ENCODE results near the gene TCF3. TPM values are rescaled to one million over a fixed set of nuclear protein-coding genes. Genes with fewer than 3 reads are reported as not detected.

TCF3 gene
- total RNA-seq, 6 experiments from 2014 or later = 11.0 to 30.1 (median 15.9) TPM

DNA sequence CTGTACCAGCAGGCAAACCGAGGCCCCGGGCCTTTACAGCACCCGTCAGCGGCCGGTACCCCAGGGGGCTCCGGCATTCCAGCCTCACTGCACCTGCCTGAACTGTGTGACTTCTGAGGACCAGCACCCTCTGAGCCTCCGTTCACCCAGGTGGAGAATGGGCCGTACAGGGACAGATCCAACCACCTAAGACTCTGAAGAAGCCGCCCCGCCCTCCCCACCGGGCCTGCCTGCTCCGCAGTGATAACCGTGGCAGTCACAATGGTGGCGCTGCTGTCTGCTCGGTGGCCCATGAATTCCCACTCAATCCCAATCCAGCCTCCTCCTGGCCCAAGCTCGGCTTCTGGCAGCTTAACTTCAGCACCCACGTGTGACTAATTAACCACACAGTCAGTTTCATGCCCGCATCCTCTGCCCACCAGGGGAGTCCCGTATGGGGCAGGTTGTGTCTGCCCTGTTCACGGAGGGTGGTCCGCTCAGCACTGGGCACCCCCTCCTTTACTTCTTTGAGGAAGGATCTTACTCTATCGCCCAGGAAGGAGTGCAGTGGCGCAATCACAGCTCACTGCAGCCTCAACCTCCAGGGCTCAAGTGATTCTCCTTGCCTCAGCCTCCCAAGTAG is 3.4 kb downstream of the TCF3 start:
- no peak overlapping the region for H3K4me3 ChIP-seq
- intact Hi-C loops (cut with DNase I) = no loop called here
- no peaks in the 10 kb centered on the region for H3K9me3 ChIP-seq
- WGBS (ENCODE audit: insufficient coverage, low coverage, low lambda C conversion rate, missing lambda C conversion rate) = no CpG with 5 or more reads among the region's 23 CpGs
- ATAC-seq = no peak
- H3K4me1 ChIP-seq = peaks cover 0 to 4% (median 0%) of the 10 kb centered on the region in 4 donors
- H3K27me3 ChIP-seq = no peaks in the 10 kb centered on the region
- H3K36me3 ChIP-seq = no peaks in the 10 kb centered on the region
- DNase-seq = no peak
- TF ChIP-seq, protein P1, sequence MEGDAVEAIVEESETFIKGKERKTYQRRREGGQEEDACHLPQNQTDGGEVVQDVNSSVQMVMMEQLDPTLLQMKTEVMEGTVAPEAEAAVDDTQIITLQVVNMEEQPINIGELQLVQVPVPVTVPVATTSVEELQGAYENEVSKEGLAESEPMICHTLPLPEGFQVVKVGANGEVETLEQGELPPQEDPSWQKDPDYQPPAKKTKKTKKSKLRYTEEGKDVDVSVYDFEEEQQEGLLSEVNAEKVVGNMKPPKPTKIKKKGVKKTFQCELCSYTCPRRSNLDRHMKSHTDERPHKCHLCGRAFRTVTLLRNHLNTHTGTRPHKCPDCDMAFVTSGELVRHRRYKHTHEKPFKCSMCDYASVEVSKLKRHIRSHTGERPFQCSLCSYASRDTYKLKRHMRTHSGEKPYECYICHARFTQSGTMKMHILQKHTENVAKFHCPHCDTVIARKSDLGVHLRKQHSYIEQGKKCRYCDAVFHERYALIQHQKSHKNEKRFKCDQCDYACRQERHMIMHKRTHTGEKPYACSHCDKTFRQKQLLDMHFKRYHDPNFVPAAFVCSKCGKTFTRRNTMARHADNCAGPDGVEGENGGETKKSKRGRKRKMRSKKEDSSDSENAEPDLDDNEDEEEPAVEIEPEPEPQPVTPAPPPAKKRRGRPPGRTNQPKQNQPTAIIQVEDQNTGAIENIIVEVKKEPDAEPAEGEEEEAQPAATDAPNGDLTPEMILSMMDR (IDR thresholded peaks at IDR 0.05) = no peak
- no peak for TF ChIP-seq POLR2A (IDR thresholded peaks at IDR 0.05)
- no peak overlapping the region for H3K27ac ChIP-seq

DNA sequence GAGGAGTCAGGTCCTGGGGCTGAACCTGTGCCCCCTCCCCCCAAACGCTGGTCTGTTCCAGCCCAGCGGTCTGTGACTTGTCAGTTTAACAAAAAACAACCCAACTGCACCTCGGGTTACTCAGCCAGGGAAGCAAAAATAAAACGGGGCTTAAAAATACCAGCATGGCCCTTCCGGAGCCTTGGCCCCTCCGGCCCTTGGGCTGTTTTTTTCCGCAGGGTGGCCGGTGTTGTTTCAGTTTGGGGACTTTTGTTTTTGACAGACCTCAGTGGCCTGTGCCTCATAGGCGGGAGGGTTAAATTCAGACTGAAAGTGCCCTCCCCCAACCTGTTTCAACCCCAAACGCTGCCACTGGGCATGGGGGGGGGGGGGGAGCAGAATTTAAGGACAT is 4.0 kb downstream of the TCF3 start:
- no peak for TF ChIP-seq POLR2A (IDR thresholded peaks at IDR 0.05)
- TF ChIP-seq, protein P1 (IDR thresholded peaks at IDR 0.05) = no peak
- DNase-seq = no peak
- 69% methylated on average over 5 of the region's 10 CpGs for WGBS (ENCODE audit: insufficient coverage, low coverage, low lambda C conversion rate, missing lambda C conversion rate)
- Histone ChIP-seq H3K36me3 (no peaks in the 10 kb centered on the region), H3K27me3 (no peaks in the 10 kb centered on the region), H3K4me1 (peaks cover 0 to 3% (median 0%) of the 10 kb centered on the region in 4 donors), H3K27ac (no peak overlapping the region), H3K9me3 (no peaks in the 10 kb centered on the region), H3K4me3 (no peak overlapping the region)
- no peak for ATAC-seq
- intact Hi-C loops (cut with DNase I) = no loop called here

DNA sequence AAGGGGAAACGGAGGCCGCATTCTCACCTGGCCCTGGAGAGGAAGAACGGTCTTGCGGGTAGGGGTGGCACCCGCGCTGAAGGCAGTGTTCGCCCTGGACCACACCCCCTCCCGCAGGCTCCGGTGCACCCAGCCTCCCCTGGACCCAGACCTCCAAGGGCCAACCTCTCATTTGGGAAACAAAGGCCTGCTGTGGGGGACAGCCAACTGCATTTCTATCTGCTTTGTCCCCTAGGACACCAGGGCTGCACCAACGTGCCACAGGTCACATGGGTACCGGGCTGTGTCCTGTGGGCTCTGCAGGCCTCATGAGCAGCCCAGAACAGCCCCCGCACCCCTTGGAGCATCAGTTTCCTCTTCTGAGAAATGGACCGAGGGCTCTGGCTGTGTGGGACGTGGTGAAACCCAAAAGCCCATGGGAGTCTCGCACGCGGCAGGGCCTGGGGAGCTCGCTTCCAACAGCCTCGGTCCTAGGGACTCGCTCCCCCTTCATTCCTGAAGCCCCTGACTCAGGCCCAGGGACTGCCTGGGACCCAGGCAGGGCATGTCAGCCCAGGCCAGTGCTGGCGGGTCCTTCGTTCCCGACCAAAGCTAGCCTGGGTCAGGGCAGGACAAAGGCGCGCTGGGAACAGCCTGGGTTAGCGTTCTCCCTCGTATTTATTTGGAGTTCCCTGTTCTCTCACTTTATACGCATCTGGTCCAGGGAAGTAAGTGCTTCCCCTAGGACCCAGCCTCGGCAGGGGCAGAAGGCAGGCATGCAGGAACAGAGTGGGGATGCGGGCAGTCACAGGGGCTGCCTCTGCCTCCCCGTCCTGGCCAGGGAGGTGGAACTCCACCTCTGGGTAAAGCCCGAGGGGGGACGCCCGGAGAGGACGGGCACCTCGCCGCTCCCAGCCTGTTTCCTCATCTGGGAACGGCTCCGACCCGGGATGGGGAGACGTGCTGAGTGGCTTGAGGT is 4.6 kb downstream of the TCF3 start:
- H3K27ac ChIP-seq = no peak overlapping the region

DNA sequence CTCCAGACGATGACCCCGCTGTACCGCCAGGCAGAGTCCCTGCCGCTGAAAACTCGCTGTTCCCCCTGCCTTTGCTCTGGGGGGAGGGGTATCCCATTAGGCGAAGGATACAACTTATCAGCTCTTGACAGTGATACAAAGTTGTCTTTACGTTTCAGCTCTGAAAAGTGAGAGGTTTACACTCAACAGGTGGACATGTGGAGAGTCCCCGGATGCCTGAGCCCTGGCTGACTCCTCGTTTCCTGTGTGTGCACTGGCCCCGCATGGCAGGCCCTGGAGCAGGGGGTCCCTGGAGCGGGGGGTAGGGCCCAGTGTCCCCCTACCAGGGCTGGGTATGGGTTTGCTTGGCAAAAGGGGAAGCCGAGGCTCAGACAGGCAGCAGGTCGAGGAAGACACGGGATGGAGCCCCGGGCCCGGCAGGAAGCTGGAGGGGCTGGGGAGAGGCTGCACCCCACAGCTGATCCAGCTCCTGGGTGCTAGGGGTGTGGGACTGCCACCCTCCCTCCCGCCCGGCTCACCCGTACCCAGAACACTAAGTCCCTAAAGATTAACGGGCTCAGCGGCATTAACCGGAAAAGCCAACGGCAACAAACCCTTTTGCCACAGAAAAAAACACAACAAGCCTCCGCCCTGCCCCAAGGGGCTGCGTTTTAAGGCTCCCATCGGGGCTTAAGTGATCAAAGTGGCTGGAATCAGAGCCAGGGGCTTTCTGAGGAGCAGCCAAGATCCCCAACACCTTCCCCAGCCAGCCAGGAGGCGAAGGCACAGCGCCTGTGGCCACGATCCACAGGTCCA is 5.6 kb downstream of the TCF3 start:
- H3K27me3 ChIP-seq = no peaks in the 10 kb centered on the region
- DNase-seq = no peak
- intact Hi-C loops (cut with DNase I) = no loop called here
- 60% methylated on average over 1 of the region's 29 CpGs for WGBS (ENCODE audit: insufficient coverage, low coverage, low lambda C conversion rate, missing lambda C conversion rate)
- TF ChIP-seq POLR2A (IDR thresholded peaks at IDR 0.05) = no peak
- TF ChIP-seq, protein P1 (IDR thresholded peaks at IDR 0.05) = no peak
- H3K27ac ChIP-seq = no peak overlapping the region
- no peak for ATAC-seq
- no peaks in the 10 kb centered on the region for H3K4me1 ChIP-seq
- H3K36me3 ChIP-seq = no peaks in the 10 kb centered on the region
- H3K4me3 ChIP-seq = no peak overlapping the region
- H3K9me3 ChIP-seq = no peaks in the 10 kb centered on the region

More for the DNA sequence above, 4.6 kb downstream of the TCF3 start:
- TF ChIP-seq, protein P1 (IDR thresholded peaks at IDR 0.05) = no peak
- no peak for TF ChIP-seq POLR2A (IDR thresholded peaks at IDR 0.05)
- Histone ChIP-seq H3K36me3 (no peaks in the 10 kb centered on the region), H3K9me3 (no peaks in the 10 kb centered on the region), H3K4me3 (no peak overlapping the region), H3K4me1 (no peaks in the 10 kb centered on the region), H3K27me3 (no peaks in the 10 kb centered on the region)
- no peak for DNase-seq
- intact Hi-C loops (cut with DNase I) = no loop called here
- ATAC-seq = no peak
- WGBS (ENCODE audit: insufficient coverage, low coverage, low lambda C conversion rate, missing lambda C conversion rate) = 97% methylated on average over 5 of the region's 41 CpGs
